Endothelial cell (in vitro differentiated cells): ENCODE results near the gene KCTD19. TPM values are rescaled to one million over a fixed set of nuclear protein-coding genes. Genes with fewer than 3 reads are reported as not detected.
"Not testable (repeated sequence)": the region's sequence is repeated elsewhere in the genome, so short reads cannot be mapped to it uniquely, and the experiment has no call there.

ENCODE experiments used
- DNase-seq: peaks from one replicate; pipeline ENCODE4 v3.0.0; 2021; ENCODE audit warnings: low spot score
- H3K27ac Mint-ChIP-seq: one replicate; pipeline ENCODE4 v1.8.0; 2021; ENCODE audit warnings: mixed read lengths, inconsistent platforms; ENCODE audit not compliant: unreplicated experiment
- H3K27me3 Mint-ChIP-seq: one replicate; pipeline ENCODE4 v1.8.0; 2021; ENCODE audit warnings: mild to moderate bottlenecking, moderate library complexity, mixed read lengths, inconsistent platforms; ENCODE audit not compliant: unreplicated experiment
- H3K36me3 Mint-ChIP-seq: one replicate; pipeline ENCODE4 v1.8.0; 2021; ENCODE audit warnings: mild to moderate bottlenecking, low read depth, mixed read lengths, inconsistent platforms; ENCODE audit not compliant: unreplicated experiment
- H3K4me1 Mint-ChIP-seq: one replicate; pipeline ENCODE4 v1.8.0; 2021; ENCODE audit warnings: mild to moderate bottlenecking, mixed read lengths, inconsistent platforms; ENCODE audit not compliant: unreplicated experiment
- H3K4me3 Mint-ChIP-seq: one replicate; pipeline ENCODE4 v1.8.0; 2021; ENCODE audit warnings: mild to moderate bottlenecking, mixed read lengths, inconsistent platforms; ENCODE audit not compliant: unreplicated experiment
- H3K9me3 Mint-ChIP-seq: one replicate; pipeline ENCODE4 v1.8.0; 2021; ENCODE audit warnings: mixed read lengths, inconsistent platforms; ENCODE audit not compliant: unreplicated experiment
- CTCF ChIP-seq: fragments of 200-600 bp; sonication (generic); IDR thresholded peaks from one replicate; pipeline ENCODE4 v1.5.0; 2021; ENCODE audit warnings: antibody characterized with exemption; ENCODE audit not compliant: unreplicated experiment
- total RNA-seq: library from RNA; stranded (reverse); fragmentation: NEBNext Ultra II Directional; extraction: Animal tissue kit (Norgen Biotek cat#: 25700); gene quantifications from one replicate; pipeline ENCODE4 v1.2.1, GENCODE V29; 2021; ENCODE audit not compliant: unreplicated experiment

KCTD19 gene
- total RNA-seq, 1 donor from 2014 or later: 2.0 TPM

- Mint-ChIP-seq H3K4me3 (no peak overlapping the region), H3K9me3 (no peaks in the 10 kb centered on the region), H3K27ac (no peak overlapping the region), H3K36me3 (no peaks in the 10 kb centered on the region), H3K4me1 (peaks cover 38% of the 10 kb centered on the region), H3K27me3 (peaks cover 1% of the 10 kb centered on the region)
- no peak for DNase-seq
- TF ChIP-seq CTCF: no peak
Measured at GRCh38 chr16:67361038-67361437, 34.5 kb upstream of the KCTD19 start.

GRCh38 chr16:67359540-67360269 is 33.2 kb upstream of the KCTD19 start:
- H3K9me3 Mint-ChIP-seq, H3K27ac Mint-ChIP-seq, H3K4me3 Mint-ChIP-seq, H3K27me3 Mint-ChIP-seq, DNase-seq, H3K36me3 Mint-ChIP-seq: not testable (repeated sequence)
- peaks cover 33% of the 10 kb centered on the region for H3K4me1 Mint-ChIP-seq

- Mint-ChIP-seq H3K27me3 (no peaks in the 10 kb centered on the region), H3K4me3 (no peak overlapping the region)
Measured at GRCh38 chr16:67357561-67357960, 31.0 kb upstream of the KCTD19 start.

GRCh38 chr16:67356396-67356795 is 29.9 kb upstream of the KCTD19 start:
- Mint-ChIP-seq H3K4me1 (peaks cover 22% of the 10 kb centered on the region), H3K27ac (no peak overlapping the region), H3K27me3 (no peaks in the 10 kb centered on the region), H3K36me3 (no peaks in the 10 kb centered on the region), H3K4me3 (no peak overlapping the region), H3K9me3 (no peaks in the 10 kb centered on the region)
- no peak for DNase-seq
- TF ChIP-seq CTCF: no peak

More at GRCh38 chr16:67357561-67357960, 31.0 kb upstream of the KCTD19 start:
- Mint-ChIP-seq H3K27ac (no peak overlapping the region), H3K36me3 (no peaks in the 10 kb centered on the region), H3K9me3 (no peaks in the 10 kb centered on the region), H3K4me1 (peaks cover 22% of the 10 kb centered on the region)
- TF ChIP-seq CTCF: no peak
- DNase-seq: no peak

- DNase-seq, H3K27me3 Mint-ChIP-seq, H3K9me3 Mint-ChIP-seq, H3K4me3 Mint-ChIP-seq, H3K27ac Mint-ChIP-seq, H3K36me3 Mint-ChIP-seq: not testable (repeated sequence)
- peaks cover 32% of the 10 kb centered on the region for H3K4me1 Mint-ChIP-seq
Measured at GRCh38 chr16:67352463-67352862, 25.9 kb upstream of the KCTD19 start.

- no peak overlapping the region for H3K4me3 Mint-ChIP-seq
- TF ChIP-seq CTCF: no peak
- H3K9me3 Mint-ChIP-seq: no peaks in the 10 kb centered on the region
- H3K27ac Mint-ChIP-seq: no peak overlapping the region
- DNase-seq: no peak
- H3K27me3 Mint-ChIP-seq: no peaks in the 10 kb centered on the region
- peaks cover 33% of the 10 kb centered on the region for H3K4me1 Mint-ChIP-seq
- H3K36me3 Mint-ChIP-seq: no peaks in the 10 kb centered on the region
Measured at GRCh38 chr16:67350324-67350723, 23.8 kb upstream of the KCTD19 start.
